ENCODE data around the gene AOAH.

The AOAH gene

DNA sequence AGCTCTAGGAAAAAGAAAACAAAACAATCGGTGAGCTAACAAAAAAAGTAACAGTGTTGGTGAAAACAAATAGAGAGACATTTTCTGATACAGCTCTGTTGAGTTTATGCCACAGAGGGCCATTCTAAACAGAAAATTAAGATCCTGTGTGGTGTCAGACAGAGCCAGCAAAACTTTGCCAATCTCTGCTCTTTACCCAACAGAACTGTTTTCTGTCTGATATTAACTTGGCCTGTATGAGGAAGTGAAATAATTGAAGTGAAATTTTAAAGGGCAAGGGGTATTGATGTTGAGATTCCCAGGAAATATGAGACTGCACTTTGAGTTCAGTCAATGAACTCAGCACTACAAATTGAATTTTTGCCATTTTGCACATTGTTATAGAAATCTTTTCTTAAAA lies 101.0 kb downstream of the AOAH start:
- H3K9me3 ChIP-seq (ENCODE audit: severe bottlenecking) = no peaks in the 10 kb centered on the region
- no peaks in the 10 kb centered on the region for H3K27me3 ChIP-seq (ENCODE audit: insufficient read depth, low read depth, severe bottlenecking)
- H3K27ac ChIP-seq = no peak overlapping the region
- no peaks in the 10 kb centered on the region for H3K36me3 ChIP-seq
- no peak overlapping the region for H3K4me3 ChIP-seq (ENCODE audit: low read depth, low read length)
- DNase-seq = no peak
- TF ChIP-seq, protein P1, sequence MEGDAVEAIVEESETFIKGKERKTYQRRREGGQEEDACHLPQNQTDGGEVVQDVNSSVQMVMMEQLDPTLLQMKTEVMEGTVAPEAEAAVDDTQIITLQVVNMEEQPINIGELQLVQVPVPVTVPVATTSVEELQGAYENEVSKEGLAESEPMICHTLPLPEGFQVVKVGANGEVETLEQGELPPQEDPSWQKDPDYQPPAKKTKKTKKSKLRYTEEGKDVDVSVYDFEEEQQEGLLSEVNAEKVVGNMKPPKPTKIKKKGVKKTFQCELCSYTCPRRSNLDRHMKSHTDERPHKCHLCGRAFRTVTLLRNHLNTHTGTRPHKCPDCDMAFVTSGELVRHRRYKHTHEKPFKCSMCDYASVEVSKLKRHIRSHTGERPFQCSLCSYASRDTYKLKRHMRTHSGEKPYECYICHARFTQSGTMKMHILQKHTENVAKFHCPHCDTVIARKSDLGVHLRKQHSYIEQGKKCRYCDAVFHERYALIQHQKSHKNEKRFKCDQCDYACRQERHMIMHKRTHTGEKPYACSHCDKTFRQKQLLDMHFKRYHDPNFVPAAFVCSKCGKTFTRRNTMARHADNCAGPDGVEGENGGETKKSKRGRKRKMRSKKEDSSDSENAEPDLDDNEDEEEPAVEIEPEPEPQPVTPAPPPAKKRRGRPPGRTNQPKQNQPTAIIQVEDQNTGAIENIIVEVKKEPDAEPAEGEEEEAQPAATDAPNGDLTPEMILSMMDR (IDR thresholded peaks at IDR 0.05; ENCODE audit: low read depth, low read length) = no peak

GRCh38 chr7:36621396-36621795 lies 102.9 kb downstream of the AOAH start:
- no peak for DNase-seq
- H3K9me3 ChIP-seq (ENCODE audit: severe bottlenecking) = no peaks in the 10 kb centered on the region
- H3K27me3 ChIP-seq (ENCODE audit: insufficient read depth, low read depth, severe bottlenecking) = no peaks in the 10 kb centered on the region
- TF ChIP-seq, protein P1 (IDR thresholded peaks at IDR 0.05; ENCODE audit: low read depth, low read length) = no peak
- no peak overlapping the region for H3K4me3 ChIP-seq (ENCODE audit: low read depth, low read length)
- no peak overlapping the region for H3K27ac ChIP-seq
- no peaks in the 10 kb centered on the region for H3K36me3 ChIP-seq

DNA sequence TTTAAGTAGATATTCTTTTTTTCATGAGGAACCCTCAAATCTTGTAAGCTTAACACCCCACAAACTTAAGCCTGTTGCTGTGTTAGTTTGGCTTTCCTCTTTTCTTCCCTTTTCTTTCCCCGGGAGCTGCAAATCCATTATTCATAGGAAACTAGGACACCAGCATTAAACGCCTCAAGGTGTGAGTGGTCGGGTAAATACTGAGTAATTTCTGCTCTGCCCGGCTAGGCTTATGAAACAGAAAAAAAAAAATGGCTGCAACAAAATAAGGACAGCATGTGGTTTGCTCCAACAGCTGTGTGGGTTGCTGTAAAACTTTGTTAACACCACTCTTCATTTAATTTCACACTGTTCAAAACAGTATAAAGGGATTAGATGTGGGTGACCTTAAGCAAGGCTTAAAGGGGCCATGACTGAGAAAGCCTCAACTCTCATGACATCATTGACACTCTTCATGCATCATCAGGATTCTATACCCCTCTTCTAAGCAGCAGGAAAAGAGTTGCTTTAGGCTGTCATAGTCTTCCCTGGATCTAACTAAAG lies 104.1 kb downstream of the AOAH start:
- no peak overlapping the region for H3K27ac ChIP-seq
- no peak for DNase-seq
- no peak overlapping the region for H3K4me3 ChIP-seq (ENCODE audit: low read depth, low read length)
- H3K27me3 ChIP-seq (ENCODE audit: insufficient read depth, low read depth, severe bottlenecking) = no peaks in the 10 kb centered on the region
- TF ChIP-seq, protein P1 (IDR thresholded peaks at IDR 0.05; ENCODE audit: low read depth, low read length) = no peak
- no peaks in the 10 kb centered on the region for H3K36me3 ChIP-seq
- no peaks in the 10 kb centered on the region for H3K9me3 ChIP-seq (ENCODE audit: severe bottlenecking)

DNA sequence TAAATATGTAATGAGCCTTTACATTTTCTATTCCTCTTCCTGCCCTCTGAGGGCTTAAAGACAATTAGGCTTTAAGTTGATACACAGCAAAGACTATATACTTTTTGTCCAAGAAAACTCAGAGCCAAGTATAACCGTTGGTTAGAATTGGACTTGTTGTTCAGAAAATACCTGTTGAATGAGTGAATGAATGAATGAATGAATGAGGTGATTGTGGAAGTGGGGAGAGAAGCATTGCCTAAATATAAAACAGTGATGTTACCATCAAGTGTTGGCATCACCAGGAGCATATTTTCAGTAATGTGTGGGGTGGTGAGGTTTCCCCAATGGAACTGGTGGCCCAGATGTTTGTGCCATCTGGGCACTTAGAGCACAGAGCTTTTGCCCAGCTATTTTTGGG lies 106.9 kb downstream of the AOAH start:
- Histone ChIP-seq H3K4me3 (ENCODE audit: low read depth, low read length) (no peak overlapping the region), H3K27me3 (ENCODE audit: insufficient read depth, low read depth, severe bottlenecking) (no peaks in the 10 kb centered on the region), H3K27ac (no peak overlapping the region), H3K9me3 (ENCODE audit: severe bottlenecking) (no peaks in the 10 kb centered on the region), H3K36me3 (no peaks in the 10 kb centered on the region)
- DNase-seq = no peak
- TF ChIP-seq, protein P1 (IDR thresholded peaks at IDR 0.05; ENCODE audit: low read depth, low read length) = no peak

DNA sequence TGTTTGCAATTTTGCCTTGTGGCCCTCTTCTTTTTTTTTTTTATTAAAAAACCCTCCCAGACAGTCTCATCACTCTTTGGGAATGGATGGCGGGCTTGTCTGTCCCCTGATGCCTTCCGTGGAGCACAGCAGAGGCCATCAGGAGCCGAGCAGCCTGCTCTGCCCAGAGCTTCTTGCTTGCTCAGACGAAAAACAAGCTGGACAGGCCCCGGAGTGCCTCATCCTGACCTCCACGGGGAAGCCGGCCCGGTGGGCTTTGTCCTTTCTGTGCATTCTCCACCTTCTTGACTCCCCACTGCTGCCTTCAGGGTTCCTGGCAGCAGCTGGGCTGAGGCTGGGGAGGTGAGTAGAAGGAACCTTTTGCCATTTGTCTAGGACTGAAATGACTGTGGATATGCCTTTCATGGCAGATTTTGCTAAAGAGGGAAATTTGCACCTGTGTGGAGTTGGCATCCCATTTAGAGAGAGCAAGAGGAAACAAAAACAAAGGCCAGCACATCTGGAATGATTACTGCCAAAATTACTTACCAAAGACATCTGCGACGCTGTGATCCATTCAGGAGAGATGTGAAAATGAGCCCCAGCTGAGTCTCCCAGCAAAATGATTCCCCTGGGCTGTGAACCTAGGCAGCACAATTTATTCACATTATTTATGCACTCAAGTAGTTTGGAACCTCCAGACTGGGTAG lies 108.3 kb downstream of the AOAH start:
- no peaks in the 10 kb centered on the region for H3K27me3 ChIP-seq (ENCODE audit: insufficient read depth, low read depth, severe bottlenecking)
- no peaks in the 10 kb centered on the region for H3K36me3 ChIP-seq
- no peak overlapping the region for H3K4me3 ChIP-seq (ENCODE audit: low read depth, low read length)
- H3K27ac ChIP-seq = no peak overlapping the region
- TF ChIP-seq, protein P1 (IDR thresholded peaks at IDR 0.05; ENCODE audit: low read depth, low read length) = no peak
- no peaks in the 10 kb centered on the region for H3K9me3 ChIP-seq (ENCODE audit: severe bottlenecking)
- no peak for DNase-seq

GRCh38 chr7:36614959-36615358 lies 109.3 kb downstream of the AOAH start:
- TF ChIP-seq, protein P1 (IDR thresholded peaks at IDR 0.05; ENCODE audit: low read depth, low read length) = no peak
- no peak for DNase-seq
- H3K36me3 ChIP-seq = no peaks in the 10 kb centered on the region
- H3K9me3 ChIP-seq (ENCODE audit: severe bottlenecking) = no peaks in the 10 kb centered on the region
- H3K27me3 ChIP-seq (ENCODE audit: insufficient read depth, low read depth, severe bottlenecking) = no peaks in the 10 kb centered on the region
- no peak overlapping the region for H3K4me3 ChIP-seq (ENCODE audit: low read depth, low read length)
- H3K27ac ChIP-seq = no peak overlapping the region

All from WERI-Rb-1 (cell line).